Uterus (tissue), 4 donors: ENCODE results near the gene ADARB1. TPM values are rescaled to one million over a fixed set of nuclear protein-coding genes. Genes with fewer than 3 reads are reported as not detected.

Experiments
- DNase-seq, 2 donors: peaks; one replicate each; pipeline ENCODE4 v3.0.0-alpha.2; 2019 to 2020
- H3K27ac ChIP-seq, 2 donors: fragments of 200-600 bp; sonication (generic); 1 replicate in 1 of 2; 2 replicates in 1 of 2; pipeline ENCODE4 v1.5.1; 2016 to 2018
- H3K27me3 ChIP-seq, 2 donors: fragments of 200-600 bp; sonication (generic); one replicate each; pipeline ENCODE4 v1.5.1; 2018 to 2019; ENCODE audit warnings: control low read depth in 1 of 2
- H3K36me3 ChIP-seq, 2 donors: fragments of 200-600 bp; sonication (generic); one replicate each; pipeline ENCODE4 v1.5.1; 2019; ENCODE audit warnings: control low read depth in 1 of 2
- H3K4me1 ChIP-seq, 2 donors: fragments of 200-600 bp; sonication (generic); one replicate each; pipeline ENCODE4 v1.5.1; 2018 to 2019; ENCODE audit warnings: control low read depth in 1 of 2
- H3K4me3 ChIP-seq, 2 donors: fragments of 200-600 bp; sonication (generic); 1 replicate in 1 of 2; 2 replicates in 1 of 2; pipeline ENCODE4 v1.5.1; 2018 to 2019; ENCODE audit warnings: mild to moderate bottlenecking in 1 of 2
- H3K9me3 ChIP-seq, 2 donors: fragments of 200-600 bp; sonication (generic); one replicate each; pipeline ENCODE4 v1.5.1; 2019; ENCODE audit warnings: control low read depth in 1 of 2
- CTCF ChIP-seq, 4 experiments: fragments of 200-600 bp in 2 of 4; fragments of 450-650 bp in 2 of 4; sonication (generic) in 2 of 4; IDR thresholded peaks; one replicate each; pipeline ENCODE4 v1.5.1; 2016 to 2019; ENCODE audit warnings: antibody characterized with exemption in 4 of 4, mild to moderate bottlenecking in 2 of 4, moderate library complexity in 1 of 4
- POLR2A ChIP-seq, 2 donors: fragments of 450-650 bp; IDR thresholded peaks; one replicate each; pipeline ENCODE4 v1.6.1; 2016; ENCODE audit warnings: antibody characterized with exemption in 2 of 2, mild to moderate bottlenecking in 1 of 2, moderate library complexity in 1 of 2
- intact Hi-C: fragments of 100-400 bp; cut with DNase I; formaldehyde crosslinking; loops from one replicate; pipeline ENCODE4 v1.15.1; 2023; ENCODE audit warnings: low total_unique reads
- total RNA-seq, 4 donors: library from RNA; depleted of rRNA in 3 of 4; stranded (reverse); fragments of >200 nt in 3 of 4; gene quantifications; one replicate each; pipeline versions ENCODE4 v1.1.0 to v1.2.4, GENCODE V29; 2014 to 2023
- donor health status: DM: yes; HTN: yes; CAD: no.

ADARB1 gene
- total RNA-seq, 4 donors from 2014 or later: 21.8 to 69.6 (median 43.3) TPM

- no peak for TF ChIP-seq CTCF (IDR thresholded peaks at IDR 0.05)
- TF ChIP-seq POLR2A (IDR thresholded peaks at IDR 0.05): no peak
- DNase-seq: no peak
- peaks cover 4 to 6% of the 10 kb centered on the region in 2 donors for H3K4me1 ChIP-seq
- H3K27ac ChIP-seq: no peak overlapping the region
- no peaks in the 10 kb centered on the region for H3K36me3 ChIP-seq
- no peaks in the 10 kb centered on the region for H3K9me3 ChIP-seq
- no peaks in the 10 kb centered on the region for H3K27me3 ChIP-seq
- intact Hi-C loops: no loop called here
- H3K4me3 ChIP-seq: no peak overlapping the region
These were observed 36.7 kb downstream of the ADARB1 start for GRCh38 chr21:45110873-45111624.

- no peaks in the 10 kb centered on the region for H3K9me3 ChIP-seq
- H3K27me3 ChIP-seq: no peaks in the 10 kb centered on the region
- TF ChIP-seq CTCF (IDR thresholded peaks at IDR 0.05): no peak
- no peak overlapping the region for H3K27ac ChIP-seq
- H3K4me3 ChIP-seq: no peak overlapping the region
- H3K36me3 ChIP-seq: no peaks in the 10 kb centered on the region
- intact Hi-C loops: no loop called here
- no peak for DNase-seq
- H3K4me1 ChIP-seq: peaks cover 0 to 6% of the 10 kb centered on the region in 2 donors
These were observed 37.3 kb downstream of the ADARB1 start for GRCh38 chr21:45111703-45112102.

DNA sequence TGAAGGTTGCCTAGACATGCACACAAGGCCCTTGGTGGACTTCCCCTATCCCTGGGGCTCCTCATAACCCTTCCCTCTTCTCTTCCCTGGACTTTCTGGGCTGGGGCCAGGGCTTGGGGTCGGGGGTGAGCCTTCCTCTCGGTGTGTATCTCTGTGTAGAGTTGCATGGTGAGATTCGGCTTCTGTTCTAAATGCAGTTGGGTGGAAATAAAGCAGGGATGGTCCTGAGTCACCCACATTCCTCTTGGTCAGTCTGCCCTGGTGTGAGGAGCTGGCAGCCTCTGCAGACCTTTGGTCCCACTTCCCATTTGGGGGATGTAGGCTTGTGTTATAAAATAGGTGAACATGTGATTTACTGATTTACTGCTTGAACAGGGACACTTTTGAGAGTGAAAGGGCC, 38.0 kb downstream of the ADARB1 start:
- DNase-seq: no peak
- Histone ChIP-seq H3K9me3 (no peaks in the 10 kb centered on the region), H3K4me3 (no peak overlapping the region), H3K27me3 (no peaks in the 10 kb centered on the region), H3K27ac (no peak overlapping the region), H3K36me3 (no peaks in the 10 kb centered on the region), H3K4me1 (peaks cover 0 to 6% of the 10 kb centered on the region in 2 donors)
- intact Hi-C loops: no loop called here
- TF ChIP-seq POLR2A (IDR thresholded peaks at IDR 0.05) (no peak), CTCF (IDR thresholded peaks at IDR 0.05) (no peak)

DNA sequence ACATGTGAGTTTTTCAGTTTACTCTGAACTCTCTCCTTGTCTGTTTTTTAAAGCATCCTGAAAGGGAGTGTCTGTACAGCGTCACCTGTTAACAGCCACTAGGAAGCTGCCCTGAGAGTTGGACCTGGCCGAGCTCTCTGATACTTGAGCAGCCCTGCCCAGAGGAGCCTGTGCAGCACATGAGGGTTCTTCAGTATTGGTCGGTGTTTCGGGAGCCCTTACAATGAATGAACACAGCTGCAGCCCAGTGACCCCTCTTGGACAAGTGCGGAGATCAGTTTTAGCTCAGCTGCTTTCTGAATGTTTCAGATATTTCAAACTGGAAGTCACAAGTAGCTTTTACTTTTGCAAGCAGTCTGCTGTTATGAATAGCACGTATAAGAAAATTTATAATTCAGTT, 39.2 kb downstream of the ADARB1 start:
- no peaks in the 10 kb centered on the region for H3K36me3 ChIP-seq
- no peak for TF ChIP-seq POLR2A (IDR thresholded peaks at IDR 0.05)
- no peak for TF ChIP-seq CTCF (IDR thresholded peaks at IDR 0.05)
- intact Hi-C loops: no loop called here
- peaks cover 0 to 6% of the 10 kb centered on the region in 2 donors for H3K4me1 ChIP-seq
- no peak overlapping the region for H3K4me3 ChIP-seq
- DNase-seq: no peak
- H3K27me3 ChIP-seq: no peaks in the 10 kb centered on the region
- H3K9me3 ChIP-seq: no peaks in the 10 kb centered on the region
- H3K27ac ChIP-seq: no peak overlapping the region

- intact Hi-C loops: no loop called here
- no peak overlapping the region for H3K4me3 ChIP-seq
- no peak for DNase-seq
- H3K27me3 ChIP-seq: no peaks in the 10 kb centered on the region
- no peaks in the 10 kb centered on the region for H3K9me3 ChIP-seq
- no peak for TF ChIP-seq POLR2A (IDR thresholded peaks at IDR 0.05)
- TF ChIP-seq CTCF (IDR thresholded peaks at IDR 0.05): no peak
- H3K4me1 ChIP-seq: peaks cover 0 to 6% of the 10 kb centered on the region in 2 donors
- no peak overlapping the region for H3K27ac ChIP-seq
- H3K36me3 ChIP-seq: no peaks in the 10 kb centered on the region
These were observed 39.7 kb downstream of the ADARB1 start for GRCh38 chr21:45114072-45114471.
